Upper lobe of left lung (tissue), 4 donors: ENCODE data around the gene PAPSS2.

Experiments
- EP300 ChIP-seq, 4 donors: sonication (generic); formaldehyde crosslinking; IDR thresholded peaks; one replicate each; pipeline ENCODE4 v1.5.1; 2017; ENCODE audit warnings: antibody characterized with exemption in 4 of 4, control low read depth in 2 of 4
- POLR2A ChIP-seq, 4 donors: fragments of 450-650 bp; IDR thresholded peaks; one replicate each; pipeline ENCODE4 v1.5.1; 2016 to 2017; ENCODE audit warnings: antibody characterized with exemption in 4 of 4, mild to moderate bottlenecking in 2 of 4
- POLR2AphosphoS5 ChIP-seq, 2 donors: sonication (generic); formaldehyde crosslinking; IDR thresholded peaks; one replicate each; pipeline ENCODE4 v1.5.1; 2017; ENCODE audit warnings: antibody characterized with exemption in 2 of 2
- TF ChIP-seq, protein P1 (sequence below), 6 experiments: fragments of 450-650 bp in 4 of 6; fragments of 200-600 bp in 2 of 6; sonication (generic) in 2 of 6; IDR thresholded peaks; one replicate each; pipeline ENCODE4 v1.5.1; 2016 to 2019; ENCODE audit warnings: antibody characterized with exemption in 6 of 6

GRCh38 chr10:87661861-87662785 is 2.4 kb downstream of the PAPSS2 start:
- TF ChIP-seq POLR2AphosphoS5 (IDR thresholded peaks at IDR 0.05): no peak
- TF ChIP-seq, protein P1, sequence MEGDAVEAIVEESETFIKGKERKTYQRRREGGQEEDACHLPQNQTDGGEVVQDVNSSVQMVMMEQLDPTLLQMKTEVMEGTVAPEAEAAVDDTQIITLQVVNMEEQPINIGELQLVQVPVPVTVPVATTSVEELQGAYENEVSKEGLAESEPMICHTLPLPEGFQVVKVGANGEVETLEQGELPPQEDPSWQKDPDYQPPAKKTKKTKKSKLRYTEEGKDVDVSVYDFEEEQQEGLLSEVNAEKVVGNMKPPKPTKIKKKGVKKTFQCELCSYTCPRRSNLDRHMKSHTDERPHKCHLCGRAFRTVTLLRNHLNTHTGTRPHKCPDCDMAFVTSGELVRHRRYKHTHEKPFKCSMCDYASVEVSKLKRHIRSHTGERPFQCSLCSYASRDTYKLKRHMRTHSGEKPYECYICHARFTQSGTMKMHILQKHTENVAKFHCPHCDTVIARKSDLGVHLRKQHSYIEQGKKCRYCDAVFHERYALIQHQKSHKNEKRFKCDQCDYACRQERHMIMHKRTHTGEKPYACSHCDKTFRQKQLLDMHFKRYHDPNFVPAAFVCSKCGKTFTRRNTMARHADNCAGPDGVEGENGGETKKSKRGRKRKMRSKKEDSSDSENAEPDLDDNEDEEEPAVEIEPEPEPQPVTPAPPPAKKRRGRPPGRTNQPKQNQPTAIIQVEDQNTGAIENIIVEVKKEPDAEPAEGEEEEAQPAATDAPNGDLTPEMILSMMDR (IDR thresholded peaks at IDR 0.05): no peak
- TF ChIP-seq POLR2A (IDR thresholded peaks at IDR 0.05): no peak
- no peak for TF ChIP-seq EP300 (IDR thresholded peaks at IDR 0.05)
